ENCODE measurements around the gene ASPHD2. TPM values are rescaled to one million over a fixed set of nuclear protein-coding genes. Genes with fewer than 3 reads are reported as not detected.

ASPHD2 gene
- polyA plus RNA-seq, 1 donor from 2014 or later, result 18.7 TPM

- H3K36me3 ChIP-seq (ENCODE audit: insufficient read depth, low read length), result peaks cover 10% of the 10 kb centered on the region
- H3K27me3 ChIP-seq (ENCODE audit: insufficient read depth, low read depth, low read length), result no peaks in the 10 kb centered on the region
- H3F3A ChIP-seq (ENCODE audit: insufficient read depth, low read length, poor library complexity, severe bottlenecking), result no peaks in the 10 kb centered on the region
- H3K4me3 ChIP-seq (ENCODE audit: low read length), result no peak overlapping the region
- peak overlapping the region; percentile 12 for H3K4me2 ChIP-seq (ENCODE audit: low read length)
- peak overlapping the region; percentile 79 for H3K27ac ChIP-seq (ENCODE audit: low read length)
- TF ChIP-seq, protein P1, sequence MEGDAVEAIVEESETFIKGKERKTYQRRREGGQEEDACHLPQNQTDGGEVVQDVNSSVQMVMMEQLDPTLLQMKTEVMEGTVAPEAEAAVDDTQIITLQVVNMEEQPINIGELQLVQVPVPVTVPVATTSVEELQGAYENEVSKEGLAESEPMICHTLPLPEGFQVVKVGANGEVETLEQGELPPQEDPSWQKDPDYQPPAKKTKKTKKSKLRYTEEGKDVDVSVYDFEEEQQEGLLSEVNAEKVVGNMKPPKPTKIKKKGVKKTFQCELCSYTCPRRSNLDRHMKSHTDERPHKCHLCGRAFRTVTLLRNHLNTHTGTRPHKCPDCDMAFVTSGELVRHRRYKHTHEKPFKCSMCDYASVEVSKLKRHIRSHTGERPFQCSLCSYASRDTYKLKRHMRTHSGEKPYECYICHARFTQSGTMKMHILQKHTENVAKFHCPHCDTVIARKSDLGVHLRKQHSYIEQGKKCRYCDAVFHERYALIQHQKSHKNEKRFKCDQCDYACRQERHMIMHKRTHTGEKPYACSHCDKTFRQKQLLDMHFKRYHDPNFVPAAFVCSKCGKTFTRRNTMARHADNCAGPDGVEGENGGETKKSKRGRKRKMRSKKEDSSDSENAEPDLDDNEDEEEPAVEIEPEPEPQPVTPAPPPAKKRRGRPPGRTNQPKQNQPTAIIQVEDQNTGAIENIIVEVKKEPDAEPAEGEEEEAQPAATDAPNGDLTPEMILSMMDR (IDR thresholded peaks at IDR 0.05; ENCODE audit: poor library complexity, severe bottlenecking), result peak; percentile 95
- TF ChIP-seq MXI1 (conservative IDR thresholded peaks at IDR 0.05; ENCODE audit: poor library complexity, severe bottlenecking), result peak; percentile 37
- TF ChIP-seq EP300 (conservative IDR thresholded peaks at IDR 0.05; ENCODE audit: poor library complexity, severe bottlenecking), result peak; percentile 19
- TF ChIP-seq, protein P2, sequence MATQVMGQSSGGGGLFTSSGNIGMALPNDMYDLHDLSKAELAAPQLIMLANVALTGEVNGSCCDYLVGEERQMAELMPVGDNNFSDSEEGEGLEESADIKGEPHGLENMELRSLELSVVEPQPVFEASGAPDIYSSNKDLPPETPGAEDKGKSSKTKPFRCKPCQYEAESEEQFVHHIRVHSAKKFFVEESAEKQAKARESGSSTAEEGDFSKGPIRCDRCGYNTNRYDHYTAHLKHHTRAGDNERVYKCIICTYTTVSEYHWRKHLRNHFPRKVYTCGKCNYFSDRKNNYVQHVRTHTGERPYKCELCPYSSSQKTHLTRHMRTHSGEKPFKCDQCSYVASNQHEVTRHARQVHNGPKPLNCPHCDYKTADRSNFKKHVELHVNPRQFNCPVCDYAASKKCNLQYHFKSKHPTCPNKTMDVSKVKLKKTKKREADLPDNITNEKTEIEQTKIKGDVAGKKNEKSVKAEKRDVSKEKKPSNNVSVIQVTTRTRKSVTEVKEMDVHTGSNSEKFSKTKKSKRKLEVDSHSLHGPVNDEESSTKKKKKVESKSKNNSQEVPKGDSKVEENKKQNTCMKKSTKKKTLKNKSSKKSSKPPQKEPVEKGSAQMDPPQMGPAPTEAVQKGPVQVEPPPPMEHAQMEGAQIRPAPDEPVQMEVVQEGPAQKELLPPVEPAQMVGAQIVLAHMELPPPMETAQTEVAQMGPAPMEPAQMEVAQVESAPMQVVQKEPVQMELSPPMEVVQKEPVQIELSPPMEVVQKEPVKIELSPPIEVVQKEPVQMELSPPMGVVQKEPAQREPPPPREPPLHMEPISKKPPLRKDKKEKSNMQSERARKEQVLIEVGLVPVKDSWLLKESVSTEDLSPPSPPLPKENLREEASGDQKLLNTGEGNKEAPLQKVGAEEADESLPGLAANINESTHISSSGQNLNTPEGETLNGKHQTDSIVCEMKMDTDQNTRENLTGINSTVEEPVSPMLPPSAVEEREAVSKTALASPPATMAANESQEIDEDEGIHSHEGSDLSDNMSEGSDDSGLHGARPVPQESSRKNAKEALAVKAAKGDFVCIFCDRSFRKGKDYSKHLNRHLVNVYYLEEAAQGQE (IDR thresholded peaks at IDR 0.05; ENCODE audit: borderline replicate concordance), result no peak
- TF ChIP-seq TAF1 (IDR thresholded peaks at IDR 0.05; ENCODE audit: low read depth), result no peak
- TF ChIP-seq POLR2AphosphoS5 (IDR thresholded peaks at IDR 0.05), result no peak
- TF ChIP-seq EZH2 (IDR thresholded peaks at IDR 0.05; ENCODE audit: borderline replicate concordance, insufficient read depth, low read length, poor library complexity, severe bottlenecking), result no peak
- TF ChIP-seq RAD21 (conservative IDR thresholded peaks at IDR 0.05), result peak; percentile 94
- peak; percentile 99 for TF ChIP-seq SMC3 (conservative IDR thresholded peaks at IDR 0.05; ENCODE audit: poor library complexity)
- H3K9me3 ChIP-seq (ENCODE audit: low read length), result no peaks in the 10 kb centered on the region
- H2AFZ ChIP-seq (ENCODE audit: low read depth, low read length), result no peak overlapping the region
- H3K79me2 ChIP-seq (replicated peaks; ENCODE audit: insufficient read depth, low read length), result peaks cover 7% of the 10 kb centered on the region
- H3K9me2 ChIP-seq (ENCODE audit: insufficient read depth, low read length), result no peaks in the 10 kb centered on the region
- peak overlapping the region; percentile 55 for H3K9ac ChIP-seq (ENCODE audit: low read length)
- H4K20me1 ChIP-seq (ENCODE audit: insufficient read depth), result no peaks in the 10 kb centered on the region
Observed at GRCh38 chr22:26461188-26461810, 32.2 kb downstream of the ASPHD2 start.

GRCh38 chr22:26462051-26462450, 33.0 kb downstream of the ASPHD2 start:
- no peaks in the 10 kb centered on the region for H3K9me3 ChIP-seq (ENCODE audit: low read length)
- peak overlapping the region; percentile 55 for H3K9ac ChIP-seq (ENCODE audit: low read length)
- peaks cover 7% of the 10 kb centered on the region for H3K79me2 ChIP-seq (replicated peaks; ENCODE audit: insufficient read depth, low read length)
- no peaks in the 10 kb centered on the region for H3K27me3 ChIP-seq (ENCODE audit: insufficient read depth, low read depth, low read length)
- peaks cover 10% of the 10 kb centered on the region for H3K36me3 ChIP-seq (ENCODE audit: insufficient read depth, low read length)
- H3K27ac ChIP-seq (ENCODE audit: low read length), result peak overlapping the region; percentile 79
- peak overlapping the region; percentile 50 for H3K4me3 ChIP-seq (ENCODE audit: low read length)
- H3F3A ChIP-seq (ENCODE audit: insufficient read depth, low read length, poor library complexity, severe bottlenecking), result no peaks in the 10 kb centered on the region
- H3K4me2 ChIP-seq (ENCODE audit: low read length), result peak overlapping the region; percentile 79
- no peak overlapping the region for H2AFZ ChIP-seq (ENCODE audit: low read depth, low read length)
- TF ChIP-seq TAF1 (IDR thresholded peaks at IDR 0.05; ENCODE audit: low read depth) (no peak), RAD21 (conservative IDR thresholded peaks at IDR 0.05) (no peak), EZH2 (IDR thresholded peaks at IDR 0.05; ENCODE audit: borderline replicate concordance, insufficient read depth, low read length, poor library complexity, severe bottlenecking) (no peak), MXI1 (conservative IDR thresholded peaks at IDR 0.05; ENCODE audit: poor library complexity, severe bottlenecking) (no peak), POLR2AphosphoS5 (IDR thresholded peaks at IDR 0.05) (no peak), SMC3 (conservative IDR thresholded peaks at IDR 0.05; ENCODE audit: poor library complexity) (no peak), EP300 (conservative IDR thresholded peaks at IDR 0.05; ENCODE audit: poor library complexity, severe bottlenecking) (no peak)
- TF ChIP-seq, protein P1 (IDR thresholded peaks at IDR 0.05; ENCODE audit: poor library complexity, severe bottlenecking), result no peak
- TF ChIP-seq, protein P2 (IDR thresholded peaks at IDR 0.05; ENCODE audit: borderline replicate concordance), result no peak
- H3K9me2 ChIP-seq (ENCODE audit: insufficient read depth, low read length), result no peaks in the 10 kb centered on the region
- no peaks in the 10 kb centered on the region for H4K20me1 ChIP-seq (ENCODE audit: insufficient read depth)

Data from neural cell (in vitro differentiated cells).